ENCODE data around the gene HECA. TPM values are rescaled to one million over a fixed set of nuclear protein-coding genes. Genes with fewer than 3 reads are reported as not detected.
"Not testable (repeated sequence)": the region's sequence is repeated elsewhere in the genome, so short reads cannot be mapped to it uniquely, and the experiment has no call there.

HECA gene
- polyA plus RNA-seq, 4 donors, result 11.6 to 33.9 (median 17.0) TPM

GRCh38 chr6:139186692-139187091 lies 51.8 kb downstream of the HECA start:
- H3K27ac ChIP-seq (ENCODE audit: low read depth in 1 of 3, low read length in 2 of 3), result no peak overlapping the region
- 86 to 93% (median 88%) methylated on average over 1 of the region's 1 CpG for WGBS, 3 donors
- H3K27me3 ChIP-seq (ENCODE audit: control insufficient read depth in 3 of 3, insufficient read depth in 3 of 3, low read length in 3 of 3), result no peaks in the 10 kb centered on the region
- H3K4me3 ChIP-seq (ENCODE audit: low read depth in 1 of 3, low read length in 3 of 3), result no peak overlapping the region
- no peak for DNase-seq
- no peaks in the 10 kb centered on the region for H3K9me3 ChIP-seq (ENCODE audit: control insufficient read depth in 2 of 2, insufficient read depth in 1 of 2, low read depth in 1 of 2, low read length in 1 of 2)
- no peaks in the 10 kb centered on the region for H3K4me1 ChIP-seq (ENCODE audit: control insufficient read depth in 3 of 3, insufficient read depth in 2 of 3, low read depth in 1 of 3, low read length in 2 of 3)
- no peak for FAIRE-seq
- H3K36me3 ChIP-seq (ENCODE audit: control insufficient read depth in 3 of 3, insufficient read depth in 2 of 3, low read depth in 1 of 3, low read length in 3 of 3), result peaks cover 0 to 3% (median 0%) of the 10 kb centered on the region in 3 donors

GRCh38 chr6:139187489-139187888 lies 52.6 kb downstream of the HECA start:
- peaks cover 0 to 2% (median 0%) of the 10 kb centered on the region in 3 donors for H3K36me3 ChIP-seq (ENCODE audit: control insufficient read depth in 3 of 3, insufficient read depth in 2 of 3, low read depth in 1 of 3, low read length in 3 of 3)
- H3K4me3 ChIP-seq (ENCODE audit: low read depth in 1 of 3, low read length in 3 of 3), result no peak overlapping the region
- FAIRE-seq, result no peak
- H3K9me3 ChIP-seq (ENCODE audit: control insufficient read depth in 2 of 2, insufficient read depth in 1 of 2, low read depth in 1 of 2, low read length in 1 of 2), result no peaks in the 10 kb centered on the region
- H3K27me3 ChIP-seq (ENCODE audit: control insufficient read depth in 3 of 3, insufficient read depth in 3 of 3, low read length in 3 of 3), result no peaks in the 10 kb centered on the region
- no peak for DNase-seq
- H3K4me1 ChIP-seq (ENCODE audit: control insufficient read depth in 3 of 3, insufficient read depth in 2 of 3, low read depth in 1 of 3, low read length in 2 of 3), result no peaks in the 10 kb centered on the region
- no peak overlapping the region for H3K27ac ChIP-seq (ENCODE audit: low read depth in 1 of 3, low read length in 2 of 3)
- 27 to 44% (median 43%) methylated on average over 4 of the region's 4 CpGs for WGBS, 3 donors

GRCh38 chr6:139189665-139190064 lies 54.8 kb downstream of the HECA start:
- Histone ChIP-seq H3K4me3 (ENCODE audit: low read depth in 1 of 3, low read length in 3 of 3) (no peak overlapping the region), H3K4me1 (ENCODE audit: control insufficient read depth in 3 of 3, insufficient read depth in 2 of 3, low read depth in 1 of 3, low read length in 2 of 3) (no peaks in the 10 kb centered on the region), H3K27me3 (ENCODE audit: control insufficient read depth in 3 of 3, insufficient read depth in 3 of 3, low read length in 3 of 3) (no peaks in the 10 kb centered on the region), H3K36me3 (ENCODE audit: control insufficient read depth in 3 of 3, insufficient read depth in 2 of 3, low read depth in 1 of 3, low read length in 3 of 3) (no peaks in the 10 kb centered on the region), H3K27ac (ENCODE audit: low read depth in 1 of 3, low read length in 2 of 3) (no peak overlapping the region), H3K9me3 (ENCODE audit: control insufficient read depth in 2 of 2, insufficient read depth in 1 of 2, low read depth in 1 of 2, low read length in 1 of 2) (no peaks in the 10 kb centered on the region)
- no peak for FAIRE-seq
- DNase-seq, result no peak
- WGBS, 3 donors, result 85 to 99% (median 92%) methylated on average over 3 of the region's 3 CpGs

- no peak for FAIRE-seq
- H3K27ac ChIP-seq (ENCODE audit: low read depth in 1 of 3, low read length in 2 of 3), result no peak overlapping the region
These were observed 59.9 kb downstream of the HECA start for GRCh38 chr6:139194740-139195139.

GRCh38 chr6:139198529-139199288 lies 63.8 kb downstream of the HECA start:
- H3K36me3 ChIP-seq (ENCODE audit: control insufficient read depth in 3 of 3, insufficient read depth in 2 of 3, low read depth in 1 of 3, low read length in 3 of 3), result no peaks in the 10 kb centered on the region
- H3K27me3 ChIP-seq (ENCODE audit: control insufficient read depth in 3 of 3, insufficient read depth in 3 of 3, low read length in 3 of 3), result no peaks in the 10 kb centered on the region
- 83 to 88% (median 85%) methylated on average over 4 of the region's 4 CpGs for WGBS, 3 donors
- H3K9me3 ChIP-seq (ENCODE audit: control insufficient read depth in 2 of 2, insufficient read depth in 1 of 2, low read depth in 1 of 2, low read length in 1 of 2), result no peaks in the 10 kb centered on the region
- no peak for FAIRE-seq
- no peak for DNase-seq
- no peak overlapping the region for H3K4me3 ChIP-seq (ENCODE audit: low read depth in 1 of 3, low read length in 3 of 3)
- H3K27ac ChIP-seq (ENCODE audit: low read depth in 1 of 3, low read length in 2 of 3), result no peak overlapping the region
- no peaks in the 10 kb centered on the region for H3K4me1 ChIP-seq (ENCODE audit: control insufficient read depth in 3 of 3, insufficient read depth in 2 of 3, low read depth in 1 of 3, low read length in 2 of 3)

More at GRCh38 chr6:139194740-139195139, 59.9 kb downstream of the HECA start:
- no peaks in the 10 kb centered on the region for H3K27me3 ChIP-seq (ENCODE audit: control insufficient read depth in 3 of 3, insufficient read depth in 3 of 3, low read length in 3 of 3)
- no peak overlapping the region for H3K4me3 ChIP-seq (ENCODE audit: low read depth in 1 of 3, low read length in 3 of 3)
- no peaks in the 10 kb centered on the region for H3K4me1 ChIP-seq (ENCODE audit: control insufficient read depth in 3 of 3, insufficient read depth in 2 of 3, low read depth in 1 of 3, low read length in 2 of 3)
- no peaks in the 10 kb centered on the region for H3K36me3 ChIP-seq (ENCODE audit: control insufficient read depth in 3 of 3, insufficient read depth in 2 of 3, low read depth in 1 of 3, low read length in 3 of 3)
- H3K9me3 ChIP-seq (ENCODE audit: control insufficient read depth in 2 of 2, insufficient read depth in 1 of 2, low read depth in 1 of 2, low read length in 1 of 2), result no peaks in the 10 kb centered on the region
- no peak for DNase-seq
- WGBS, 3 donors, result 72 to 73% (median 73%) methylated on average over 3 of the region's 3 CpGs

- FAIRE-seq, result no peak
- H3K4me1 ChIP-seq (ENCODE audit: control insufficient read depth in 3 of 3, insufficient read depth in 2 of 3, low read depth in 1 of 3, low read length in 2 of 3), result no peaks in the 10 kb centered on the region
- no peaks in the 10 kb centered on the region for H3K27me3 ChIP-seq (ENCODE audit: control insufficient read depth in 3 of 3, insufficient read depth in 3 of 3, low read length in 3 of 3)
- no peak overlapping the region for H3K4me3 ChIP-seq (ENCODE audit: low read depth in 1 of 3, low read length in 3 of 3)
- H3K27ac ChIP-seq (ENCODE audit: low read depth in 1 of 3, low read length in 2 of 3), result no peak overlapping the region
- H3K9me3 ChIP-seq (ENCODE audit: control insufficient read depth in 2 of 2, insufficient read depth in 1 of 2, low read depth in 1 of 2, low read length in 1 of 2), result peaks cover 0 to 11% of the 10 kb centered on the region in 2 donors
- no peak for DNase-seq
- WGBS, 3 donors, result 94 to 96% (median 94%) methylated on average over 4 of the region's 4 CpGs
- no peaks in the 10 kb centered on the region for H3K36me3 ChIP-seq (ENCODE audit: control insufficient read depth in 3 of 3, insufficient read depth in 2 of 3, low read depth in 1 of 3, low read length in 3 of 3)
These were observed 66.5 kb downstream of the HECA start for GRCh38 chr6:139201378-139201777.

GRCh38 chr6:139204978-139205377 lies 70.1 kb downstream of the HECA start:
- 91 to 98% (median 97%) methylated on average over 2 of the region's 2 CpGs for WGBS, 3 donors
- H3K27ac ChIP-seq (ENCODE audit: low read depth in 1 of 3, low read length in 2 of 3), result no peak overlapping the region
- no peak overlapping the region for H3K4me3 ChIP-seq (ENCODE audit: low read depth in 1 of 3, low read length in 3 of 3)

GRCh38 chr6:139205843-139206242 lies 71.0 kb downstream of the HECA start:
- Histone ChIP-seq H3K27me3 (ENCODE audit: control insufficient read depth in 3 of 3, insufficient read depth in 3 of 3, low read length in 3 of 3) (no peaks in the 10 kb centered on the region), H3K4me1 (ENCODE audit: control insufficient read depth in 3 of 3, insufficient read depth in 2 of 3, low read depth in 1 of 3, low read length in 2 of 3) (no peaks in the 10 kb centered on the region), H3K4me3 (ENCODE audit: low read depth in 1 of 3, low read length in 3 of 3) (no peak overlapping the region), H3K27ac (ENCODE audit: low read depth in 1 of 3, low read length in 2 of 3) (no peak overlapping the region), H3K9me3 (ENCODE audit: control insufficient read depth in 2 of 2, insufficient read depth in 1 of 2, low read depth in 1 of 2, low read length in 1 of 2) (peaks cover 0 to 15% of the 10 kb centered on the region in 2 donors), H3K36me3 (ENCODE audit: control insufficient read depth in 3 of 3, insufficient read depth in 2 of 3, low read depth in 1 of 3, low read length in 3 of 3) (no peaks in the 10 kb centered on the region)
- FAIRE-seq (no peak), DNase-seq (no peak)
- 89 to 94% (median 90%) methylated on average over 3 of the region's 3 CpGs for WGBS, 3 donors

More at GRCh38 chr6:139204978-139205377, 70.1 kb downstream of the HECA start:
- Histone ChIP-seq H3K27me3 (ENCODE audit: control insufficient read depth in 3 of 3, insufficient read depth in 3 of 3, low read length in 3 of 3) (no peaks in the 10 kb centered on the region), H3K36me3 (ENCODE audit: control insufficient read depth in 3 of 3, insufficient read depth in 2 of 3, low read depth in 1 of 3, low read length in 3 of 3) (no peaks in the 10 kb centered on the region), H3K4me1 (ENCODE audit: control insufficient read depth in 3 of 3, insufficient read depth in 2 of 3, low read depth in 1 of 3, low read length in 2 of 3) (no peaks in the 10 kb centered on the region), H3K9me3 (ENCODE audit: control insufficient read depth in 2 of 2, insufficient read depth in 1 of 2, low read depth in 1 of 2, low read length in 1 of 2) (peaks cover 0 to 11% of the 10 kb centered on the region in 2 donors)
- DNase-seq (no peak), FAIRE-seq (no peak)

GRCh38 chr6:139210766-139211165 lies 75.9 kb downstream of the HECA start:
- DNase-seq; H3K4me3 ChIP-seq (ENCODE audit: low read depth in 1 of 3, low read length in 3 of 3); H3K27me3 ChIP-seq (ENCODE audit: control insufficient read depth in 3 of 3, insufficient read depth in 3 of 3, low read length in 3 of 3); H3K9me3 ChIP-seq (ENCODE audit: control insufficient read depth in 2 of 2, insufficient read depth in 1 of 2, low read depth in 1 of 2, low read length in 1 of 2); H3K4me1 ChIP-seq (ENCODE audit: control insufficient read depth in 3 of 3, insufficient read depth in 2 of 3, low read depth in 1 of 3, low read length in 2 of 3); H3K27ac ChIP-seq (ENCODE audit: low read depth in 1 of 3, low read length in 2 of 3); FAIRE-seq; H3K36me3 ChIP-seq (ENCODE audit: control insufficient read depth in 3 of 3, insufficient read depth in 2 of 3, low read depth in 1 of 3, low read length in 3 of 3): not testable (repeated sequence)
- 89 to 97% (median 93%) methylated on average over 9 to 10 of the region's 10 CpGs for WGBS, 3 donors
